IPS-NIHi7 (cell line): ENCODE results near the gene CIDEC.
A peak's percentile ranks its signal among the peaks of the same experiment; 100 is the strongest.
"Not testable (repeated sequence)": the region's sequence is repeated elsewhere in the genome, so short reads cannot be mapped to it uniquely, and the experiment has no call there.

Experiments
- DNase-seq: peaks from one replicate; pipeline ENCODE4 v3.0.0; 2012; ENCODE audit warnings: mixed read lengths; ENCODE audit errors: extremely low spot score

Gene CIDEC

DNA sequence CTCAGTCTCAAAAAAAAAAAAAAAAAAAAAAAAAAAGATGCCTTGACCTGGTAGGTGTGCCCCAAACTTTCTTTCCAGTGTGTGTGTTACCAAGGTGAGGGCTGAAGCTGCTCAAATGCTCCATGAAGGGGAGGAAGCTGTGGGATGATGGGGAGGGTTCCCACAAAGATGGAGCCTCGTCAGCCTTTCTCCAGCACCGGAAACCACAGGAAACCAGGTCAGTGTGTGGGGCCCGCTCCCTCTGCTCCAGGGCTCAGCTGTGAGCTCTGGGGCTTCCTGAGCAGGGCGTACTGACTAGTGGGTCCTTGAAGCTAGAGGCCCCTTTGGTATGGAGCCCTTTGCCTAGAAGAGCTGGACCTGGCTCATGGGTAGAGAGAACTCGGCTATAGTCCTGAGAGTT, 21.9 kb upstream of the CIDEC start:
- no peak for DNase-seq

DNA sequence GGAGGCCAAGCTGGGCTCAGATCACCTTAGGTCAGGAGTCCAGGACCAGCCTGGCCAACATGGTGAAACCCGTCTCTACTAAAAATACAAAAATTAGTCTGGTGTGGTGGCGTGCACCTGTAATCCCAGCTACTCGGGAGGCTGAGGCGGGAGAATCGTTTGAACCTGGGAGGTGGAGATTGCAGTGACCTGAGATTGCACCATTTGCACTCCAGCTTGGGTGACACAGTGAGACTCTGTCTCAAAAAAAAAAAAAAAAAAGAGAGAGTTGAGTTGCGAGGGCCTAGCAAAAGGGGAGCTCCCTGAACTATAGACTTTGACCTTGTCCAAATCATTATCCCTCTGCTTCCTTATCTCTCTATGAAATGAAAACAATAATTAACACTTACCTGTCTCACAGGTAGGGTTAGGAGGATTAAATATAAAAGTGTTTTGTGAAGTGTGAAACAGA, 20.9 kb upstream of the CIDEC start:
- not testable (repeated sequence) for DNase-seq

DNA sequence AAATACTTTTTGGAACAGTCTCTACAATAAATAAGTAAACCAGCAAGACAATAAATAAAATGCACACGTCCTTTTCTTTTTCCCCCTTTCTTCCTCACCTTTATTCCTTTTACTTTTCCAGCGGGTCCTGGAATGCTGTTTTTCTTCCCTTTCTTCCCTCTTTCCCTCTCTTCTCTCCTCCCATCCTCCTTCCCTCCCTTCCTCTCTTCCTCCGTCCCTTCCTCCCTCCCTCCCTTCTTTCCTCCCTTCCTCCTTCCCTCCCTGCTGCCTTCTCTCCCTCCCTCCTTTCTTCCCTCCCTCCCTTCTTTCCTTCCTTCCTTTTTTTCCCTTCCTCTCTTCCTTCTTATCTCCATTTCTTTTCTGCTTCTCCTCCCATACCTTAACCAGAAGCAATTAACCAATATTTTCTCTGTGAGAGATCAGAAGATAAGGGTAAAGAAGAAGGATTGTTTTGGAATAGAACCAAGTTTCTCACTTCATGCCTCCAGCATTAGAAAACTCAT, 19.3 kb upstream of the CIDEC start:
- no peak for DNase-seq

DNA sequence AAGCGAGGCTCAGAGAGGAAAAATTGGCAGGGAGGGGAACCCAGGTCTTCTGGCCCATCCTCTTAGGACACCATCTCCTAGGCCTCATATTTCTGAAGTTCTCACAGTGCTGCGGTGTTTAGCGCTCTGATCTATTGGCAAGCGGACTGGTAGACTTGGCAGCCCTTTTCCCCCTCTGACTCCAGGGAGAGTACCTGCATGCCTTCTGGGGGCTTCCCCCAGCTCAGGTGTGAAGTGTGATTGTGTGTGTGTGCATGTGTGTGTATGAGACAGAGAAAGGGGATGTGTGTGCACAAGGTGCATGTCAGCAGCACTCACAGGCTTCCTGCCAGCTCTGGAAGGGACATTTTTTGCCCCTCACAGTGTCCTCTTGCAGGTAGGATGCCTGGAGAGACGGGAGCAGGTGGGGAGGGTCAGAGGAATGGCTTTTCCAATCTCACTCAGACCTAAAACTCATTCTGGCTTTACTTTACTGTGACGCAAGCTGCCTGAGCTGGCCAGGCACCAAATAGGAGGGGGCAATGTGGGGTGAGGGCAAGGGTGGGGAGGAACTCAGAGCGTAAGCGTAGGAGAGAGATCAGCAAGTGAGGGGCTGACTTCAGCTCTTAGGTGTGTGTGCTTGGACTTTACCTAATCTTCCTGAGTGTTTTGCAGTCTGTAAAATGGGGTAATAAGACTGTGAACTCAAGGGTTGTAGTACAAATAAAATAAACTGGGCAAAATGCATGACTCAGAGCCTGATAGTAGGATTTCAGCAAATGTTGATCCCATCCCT, 18.6 kb upstream of the CIDEC start:
- DNase-seq: no peak

DNA sequence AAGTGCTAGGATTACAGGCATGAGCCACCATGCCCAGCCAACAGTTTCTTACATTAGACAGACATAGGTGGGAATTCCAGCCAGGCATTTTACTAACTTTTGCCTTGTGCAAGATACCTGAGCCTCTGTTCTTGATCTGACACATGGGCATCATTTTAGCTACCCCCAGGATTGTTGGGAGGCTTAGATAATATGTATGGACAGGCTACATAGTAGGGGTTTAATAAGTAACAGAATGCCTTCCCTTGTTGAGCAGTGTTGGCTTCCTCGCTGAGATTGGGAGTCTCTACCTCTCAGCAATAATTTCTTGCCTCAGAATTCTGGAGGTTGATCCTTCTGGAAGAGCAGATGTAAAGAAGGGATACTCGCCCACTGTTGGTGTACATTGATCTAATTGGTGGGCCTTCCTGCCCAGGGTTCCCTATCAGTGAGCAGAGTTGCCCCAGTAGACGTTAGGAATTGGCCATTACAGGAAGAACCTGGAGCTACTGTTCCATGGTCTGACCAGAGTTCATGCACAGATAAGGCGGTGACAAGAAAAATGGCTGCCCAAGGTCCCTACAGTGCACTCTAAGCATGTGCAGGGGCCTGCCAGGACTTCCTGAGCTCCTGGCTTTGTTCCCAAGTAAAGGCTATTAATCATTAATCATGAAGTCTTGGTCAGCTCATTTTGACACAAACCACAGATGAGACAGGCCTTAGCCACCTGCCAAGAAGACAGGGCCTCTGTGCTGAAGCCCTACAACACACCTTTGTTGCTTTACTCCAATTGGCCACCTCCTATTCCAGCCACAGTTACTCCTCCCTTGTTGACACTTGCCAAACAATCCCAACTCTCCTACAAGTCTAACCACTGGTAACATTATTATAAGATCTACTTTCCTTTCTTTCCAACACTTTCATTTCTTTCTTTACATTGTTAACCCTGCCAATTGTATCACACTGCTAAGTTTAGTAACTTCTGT, 17.6 kb upstream of the CIDEC start:
- no peak for DNase-seq

DNA sequence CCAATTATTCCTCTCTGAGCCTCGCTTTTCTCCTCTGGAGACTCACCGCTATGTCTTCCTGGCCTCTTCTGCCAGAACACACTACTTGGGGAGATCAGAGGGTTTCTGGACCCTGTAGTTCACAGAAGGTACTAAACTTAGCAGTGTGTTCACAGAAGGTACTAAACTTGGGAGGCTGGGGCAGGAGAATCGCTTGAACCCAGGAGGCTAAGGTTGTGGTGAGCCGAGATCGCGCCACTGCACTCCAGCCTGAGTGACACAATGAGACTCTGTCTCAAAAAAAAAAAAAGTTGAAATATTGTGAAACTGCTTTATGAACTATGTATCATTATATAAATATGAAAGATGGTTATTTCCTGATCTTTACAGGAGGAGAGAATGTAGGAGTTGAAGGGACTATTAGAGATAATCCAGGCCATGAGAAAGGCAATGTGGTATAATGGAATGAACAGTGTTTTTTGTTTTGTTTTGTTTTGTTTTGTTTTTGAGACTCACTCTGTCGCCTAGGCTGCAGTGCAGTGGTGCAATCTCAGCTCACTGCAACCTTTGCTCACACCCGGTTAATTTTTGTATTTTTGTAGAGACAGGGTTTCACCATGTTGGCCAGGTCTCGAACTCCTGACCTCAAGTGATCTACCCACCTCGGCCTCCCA, 16.8 kb upstream of the CIDEC start:
- not testable (repeated sequence) for DNase-seq

DNA sequence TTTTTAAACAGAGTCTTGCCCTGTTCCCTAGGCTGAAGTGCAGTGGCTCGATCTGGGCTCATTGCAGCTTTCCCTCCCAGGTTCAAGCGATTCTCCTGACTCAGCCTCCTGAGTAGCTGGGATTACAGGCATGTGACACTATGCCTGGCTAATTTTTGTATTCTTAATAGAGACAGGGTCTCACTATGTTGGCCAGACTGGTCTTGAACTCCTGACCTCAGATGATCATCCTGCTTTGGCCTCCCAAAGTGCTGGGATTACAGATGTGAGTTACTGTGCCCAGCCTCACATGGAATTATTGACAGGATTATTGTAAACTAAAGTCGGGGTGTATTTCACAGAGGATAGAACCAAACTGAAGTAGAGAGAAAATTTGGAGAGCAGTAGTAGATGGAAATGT, 15.7 kb upstream of the CIDEC start:
- DNase-seq: not testable (repeated sequence)

DNA sequence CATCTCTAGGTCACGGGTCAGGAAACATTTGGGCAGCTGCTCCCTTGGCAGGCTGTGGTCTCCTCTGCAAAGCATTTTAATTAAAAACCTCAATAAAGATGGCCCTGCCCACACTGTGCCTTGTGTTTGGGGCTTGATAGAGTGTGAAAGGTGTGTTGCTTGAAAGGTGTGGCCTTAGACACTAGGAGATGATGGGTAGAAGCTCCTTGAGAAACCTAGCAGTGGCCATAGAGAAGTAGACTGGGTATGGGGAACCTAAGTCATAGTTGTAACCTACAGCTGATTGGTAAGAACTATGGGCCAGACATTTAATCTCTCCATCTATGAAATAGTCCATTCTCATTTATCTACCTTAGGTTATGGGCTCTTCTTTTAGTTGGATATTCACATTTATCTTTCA, 13.7 kb upstream of the CIDEC start:
- no peak for DNase-seq

DNA sequence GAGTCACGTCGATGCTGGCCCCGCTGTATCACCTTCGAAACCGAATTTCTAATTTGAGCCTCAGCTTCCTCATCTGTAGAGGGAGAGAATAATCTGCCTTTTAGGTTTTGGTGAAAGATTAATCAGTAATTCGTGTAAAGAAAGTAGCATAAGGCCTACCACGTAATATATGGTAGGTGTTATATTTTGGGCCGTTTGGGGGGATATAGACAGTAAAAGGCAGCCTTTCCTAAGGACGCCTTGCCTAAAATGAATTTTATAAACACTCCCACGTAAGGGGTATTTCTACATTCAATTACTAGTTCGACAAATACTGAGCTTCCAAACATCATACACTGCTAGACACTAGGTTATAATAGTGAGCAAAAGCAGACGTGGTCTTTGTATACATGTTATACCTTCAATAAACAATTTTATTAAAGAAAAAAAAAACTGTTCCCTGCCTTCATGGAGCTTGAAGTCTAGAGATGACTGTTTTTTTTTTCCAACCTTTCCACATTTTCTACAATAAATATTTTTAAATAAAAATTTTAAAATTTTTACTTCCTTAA, 11.1 kb upstream of the CIDEC start:
- no peak for DNase-seq

DNA sequence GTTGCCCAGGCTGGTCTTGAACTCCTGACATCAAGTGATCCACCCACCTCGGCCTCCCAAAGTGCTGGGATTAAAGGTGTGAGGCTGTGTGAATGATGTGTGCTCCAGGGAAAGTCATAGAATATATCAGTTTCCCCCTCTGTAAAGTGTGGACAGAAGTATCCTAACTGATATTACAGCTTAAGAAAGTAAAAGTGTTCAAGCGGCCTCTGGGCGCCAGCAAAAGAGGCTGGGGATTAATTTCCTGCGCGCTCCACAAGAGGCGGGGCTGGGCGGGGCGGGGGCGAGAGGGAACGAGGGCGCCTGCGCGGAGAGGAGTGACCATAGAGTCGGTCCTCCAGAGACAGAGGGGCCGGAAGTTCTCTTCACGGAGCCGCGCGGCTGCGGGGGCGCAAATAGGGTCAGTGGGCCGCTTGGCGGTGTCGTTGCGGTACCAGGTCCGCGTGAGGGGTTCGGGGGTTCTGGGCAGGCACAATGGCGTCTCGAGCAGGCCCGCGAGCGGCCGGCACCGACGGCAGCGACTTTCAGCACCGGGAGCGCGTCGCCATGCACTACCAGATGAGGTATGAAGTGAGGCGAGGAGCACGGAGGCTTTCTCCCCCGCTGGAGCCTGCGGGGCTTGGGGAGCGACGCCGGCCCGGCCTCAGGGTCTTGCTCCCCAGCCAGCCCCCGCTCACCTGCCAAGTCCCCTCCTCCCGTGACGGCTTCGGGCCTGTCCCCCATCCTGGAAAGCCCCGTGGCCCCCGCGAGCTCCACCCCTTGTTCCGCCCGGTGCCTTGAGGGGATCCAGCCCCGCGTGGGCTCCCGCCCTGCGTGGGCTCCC, 10.4 kb upstream of the CIDEC start, which contains the start of gene JAGN1:
Gene JAGN1, plus strand, starts transcription at position 362 of the 823 bp plus-strand sequence. Its CDS starts 113 bp downstream, at position 475.
- DNase-seq: peak; percentile 97

DNA sequence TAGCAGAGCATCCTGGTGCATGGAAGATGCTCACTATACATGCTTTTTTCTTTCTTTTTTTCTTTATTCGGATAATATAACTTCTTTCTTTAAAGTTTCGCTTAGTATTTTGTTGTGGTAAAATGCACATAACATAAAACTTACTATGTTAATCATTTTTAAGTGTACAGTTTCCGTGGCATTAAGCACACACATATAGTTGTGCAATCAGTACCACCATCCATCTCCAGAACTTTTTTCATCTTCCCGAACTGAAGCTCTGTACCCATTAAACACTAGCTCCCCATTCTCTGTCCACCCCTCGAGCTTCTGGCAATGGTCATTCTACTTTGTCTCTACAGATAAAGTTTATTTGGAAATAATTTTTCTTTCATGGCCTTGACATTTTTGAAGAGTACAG, 9.4 kb upstream of the CIDEC start:
- DNase-seq: no peak

DNA sequence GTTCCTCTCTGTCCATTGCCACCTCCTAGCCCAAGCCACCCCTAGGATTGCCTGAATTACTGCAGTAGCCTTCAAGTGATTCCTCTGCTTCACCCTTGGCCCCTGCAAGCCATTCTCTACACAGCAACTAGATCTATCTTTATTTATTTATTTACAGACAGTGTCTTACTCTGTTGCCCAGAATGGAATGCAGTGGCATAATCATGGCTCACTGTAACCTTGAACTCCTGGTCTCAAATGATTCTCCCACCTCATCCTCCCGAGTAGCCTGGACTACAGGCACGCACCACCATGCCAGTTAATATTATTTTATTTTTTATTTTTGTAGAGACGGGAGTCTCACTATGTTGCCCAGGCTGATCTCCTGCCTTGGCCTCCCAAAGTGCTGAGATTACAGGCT, 8.5 kb upstream of the CIDEC start:
- DNase-seq: no peak

DNA sequence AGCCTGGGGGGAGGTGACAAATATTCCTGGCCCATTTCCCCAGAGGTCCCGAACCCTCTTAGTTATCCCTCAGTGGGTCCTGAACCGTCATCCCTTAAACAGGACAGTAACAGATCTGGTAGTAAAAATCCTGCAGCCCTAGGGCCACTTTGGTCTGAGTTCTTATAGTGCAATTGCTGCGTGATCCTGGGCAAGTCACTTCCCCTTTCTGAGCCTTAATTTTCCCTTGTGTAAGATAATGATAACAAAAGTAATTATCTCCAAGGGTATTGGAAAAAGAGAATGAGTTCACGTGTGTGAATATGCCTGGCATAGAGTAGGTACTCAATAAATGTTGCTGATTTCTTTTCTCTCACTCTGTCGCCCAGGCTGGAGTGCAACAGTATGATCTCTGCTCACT, 7.4 kb upstream of the CIDEC start:
- DNase-seq: no peak

DNA sequence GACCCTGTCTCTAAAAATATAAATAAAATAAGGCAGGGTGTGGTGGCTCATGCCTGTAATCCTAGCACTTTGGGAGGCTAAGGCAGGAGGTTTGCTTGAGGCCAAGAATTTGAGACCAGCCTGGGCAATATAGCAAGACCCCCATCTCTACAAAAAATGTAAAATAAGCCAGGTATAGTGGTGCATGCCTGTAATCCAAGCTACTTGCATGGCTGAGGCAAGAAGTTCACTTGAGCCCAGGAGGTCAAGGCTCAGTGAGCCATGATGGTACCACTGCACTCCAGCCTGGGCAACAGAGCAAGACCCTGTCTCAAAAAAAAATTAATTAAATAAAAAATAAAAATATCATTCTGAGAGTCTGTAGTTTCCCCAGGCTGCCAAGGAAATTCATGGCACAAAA, 6.3 kb upstream of the CIDEC start:
- no peak for DNase-seq

DNA sequence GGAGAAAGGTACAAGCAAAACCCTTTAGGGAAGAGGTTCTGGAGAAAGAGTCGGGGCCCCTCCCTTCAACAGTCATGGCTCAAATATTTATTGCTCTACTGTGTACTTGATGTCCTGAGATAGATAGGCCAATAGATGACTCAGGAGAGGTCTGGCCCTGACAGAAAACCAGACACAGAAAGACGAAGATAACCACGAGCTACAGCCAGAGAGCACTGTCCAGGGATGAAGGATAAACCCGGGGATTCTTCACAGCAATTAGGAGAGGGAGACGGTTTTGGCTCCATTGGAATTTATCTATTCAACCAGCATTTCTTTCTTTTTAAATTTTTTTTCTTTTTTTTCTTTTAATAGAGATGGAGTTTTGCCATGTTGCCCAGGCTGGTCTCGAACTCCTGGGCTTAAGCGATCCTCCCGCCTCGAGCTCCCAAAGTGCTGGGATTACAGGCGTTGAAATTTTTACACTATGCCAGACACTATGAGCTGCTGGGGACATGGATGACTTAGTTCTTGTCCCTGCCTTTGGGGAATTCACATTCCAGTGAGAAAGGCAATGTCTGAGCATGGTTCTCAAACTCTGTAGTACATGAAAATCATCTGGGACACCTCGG, 4.6 kb upstream of the CIDEC start:
- DNase-seq: no peak

DNA sequence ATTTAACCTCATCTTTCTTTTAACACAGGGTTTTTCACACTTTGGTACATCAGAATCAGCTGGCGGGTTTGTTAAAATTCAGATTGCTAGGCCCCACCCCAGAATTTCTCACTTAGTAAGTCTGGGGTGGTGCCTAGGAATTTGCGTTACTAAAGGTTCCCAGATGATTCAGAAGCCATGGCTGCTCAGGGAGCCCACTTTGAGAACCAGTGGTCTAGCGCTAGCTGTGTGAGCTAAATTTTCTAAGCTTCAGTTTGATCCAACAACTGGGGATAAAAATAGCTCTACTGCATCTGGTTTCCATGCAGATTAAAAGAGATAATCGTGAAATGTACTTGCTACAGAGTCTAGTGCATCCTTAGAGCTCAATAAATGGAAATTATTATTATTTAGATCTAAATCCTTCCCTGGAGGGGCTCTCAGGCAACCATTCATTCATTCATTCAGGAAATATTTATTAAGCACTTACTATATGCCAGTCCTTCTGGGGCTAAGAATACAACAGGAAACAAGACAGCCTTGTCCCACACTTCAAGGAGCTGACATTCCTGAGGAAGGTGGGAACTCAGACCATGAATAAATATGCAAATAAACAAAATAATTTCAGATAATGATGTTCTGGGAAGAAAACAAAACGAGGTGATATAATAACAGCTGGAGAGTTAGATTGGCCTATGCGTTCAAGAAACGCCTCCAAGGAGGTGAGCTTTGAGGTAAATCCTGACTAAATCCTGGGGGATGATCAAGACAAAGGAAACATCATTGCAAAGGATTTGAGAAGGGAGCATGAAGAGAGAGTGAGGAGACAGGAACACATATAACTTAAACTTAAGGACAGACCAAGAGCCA, 3.9 kb upstream of the CIDEC start:
- no peak for DNase-seq

DNA sequence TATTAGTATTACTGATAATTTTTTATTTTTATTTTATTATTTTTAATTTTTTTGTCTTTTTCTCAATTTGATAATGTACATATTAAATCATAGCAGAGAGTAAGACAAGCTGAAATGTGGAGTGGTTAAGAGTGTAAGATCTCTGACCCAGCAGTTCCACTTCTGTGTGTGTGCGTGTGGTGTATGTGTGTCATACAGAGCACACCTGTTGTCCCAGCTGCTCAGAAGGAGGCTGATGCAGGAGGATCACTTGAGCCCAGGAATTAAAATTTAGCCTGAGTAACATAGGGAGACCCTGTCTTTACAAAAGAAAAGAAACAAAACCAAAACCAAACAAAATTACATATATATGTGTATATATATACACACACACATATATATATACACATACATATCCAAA, 1.4 kb upstream of the CIDEC start:
- no peak for DNase-seq

DNA sequence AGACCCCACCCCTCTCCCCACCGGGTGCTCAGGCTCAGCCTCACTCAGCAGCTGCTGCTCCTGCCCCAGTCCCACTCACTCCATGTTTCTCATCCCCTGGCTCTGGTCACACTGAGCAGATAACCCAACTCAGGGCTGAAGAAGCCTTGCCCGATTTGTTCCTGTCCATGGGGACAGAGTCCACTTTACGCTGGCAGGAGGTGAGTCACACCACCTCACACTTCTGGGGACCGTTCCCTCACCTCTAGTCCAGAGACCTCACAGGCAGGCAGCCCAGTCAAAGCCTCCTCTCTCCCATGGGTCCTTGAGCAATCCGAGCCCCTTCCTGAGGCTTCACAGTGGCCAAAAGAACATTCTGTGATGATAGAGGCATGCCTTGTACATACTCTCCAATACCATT, 1.4 kb downstream of the CIDEC start:
- DNase-seq: no peak

DNA sequence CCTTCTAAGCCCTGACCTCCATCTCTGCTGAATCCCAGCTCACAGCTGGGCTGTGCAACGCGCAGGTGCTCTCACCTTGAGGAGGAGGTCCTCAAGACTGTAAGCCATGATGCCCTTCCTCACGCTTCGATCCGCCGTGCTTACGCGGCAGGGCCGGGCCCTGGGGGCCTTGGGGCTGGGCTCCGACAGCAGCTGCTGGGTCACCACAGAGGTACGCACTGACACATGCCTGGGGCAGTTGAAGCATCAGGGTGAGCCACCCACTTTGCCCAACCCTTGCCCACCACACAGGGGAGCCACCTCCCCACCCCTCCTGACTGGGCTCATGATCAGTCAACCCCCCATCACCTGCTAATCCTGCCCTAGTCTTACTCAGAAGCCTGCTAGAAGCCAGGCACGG, 3.1 kb downstream of the CIDEC start:
- DNase-seq: no peak
